ENCODE results near the gene ZNF76.

ZNF76 gene

GRCh38 chr6:35247642-35248231, 11.8 kb upstream of the ZNF76 start:
- no peak overlapping the region for H3K9ac ChIP-seq (ENCODE audit: low read length in 5 of 5)
- no peaks in the 10 kb centered on the region for H3K9me3 ChIP-seq (ENCODE audit: control insufficient read depth in 5 of 5, low read length in 5 of 5)
- peaks cover 1 to 15% (median 12%) of the 10 kb centered on the region in 5 donors for H3K4me1 ChIP-seq (ENCODE audit: control insufficient read depth in 5 of 5, insufficient read depth in 5 of 5, low read length in 5 of 5)
- H3K27me3 ChIP-seq (ENCODE audit: control insufficient read depth in 5 of 5, insufficient read depth in 4 of 5, low read length in 5 of 5) = no peaks in the 10 kb centered on the region
- H3K4me3 ChIP-seq (ENCODE audit: low read depth in 1 of 5, low read length in 5 of 5) = no peak overlapping the region
- H3K27ac ChIP-seq (ENCODE audit: low read depth, low read length) = no peak overlapping the region
- H3K36me3 ChIP-seq (ENCODE audit: control insufficient read depth in 5 of 5, insufficient read depth in 5 of 5, low read length in 5 of 5) = peaks cover 0 to 26% (median 12%) of the 10 kb centered on the region in 5 donors

- no peak overlapping the region for H3K9ac ChIP-seq (ENCODE audit: low read length in 5 of 5)
- H3K36me3 ChIP-seq (ENCODE audit: control insufficient read depth in 5 of 5, insufficient read depth in 5 of 5, low read length in 5 of 5) = peaks cover 0 to 22% (median 12%) of the 10 kb centered on the region in 5 donors
- no peak overlapping the region for H3K27ac ChIP-seq (ENCODE audit: low read depth, low read length)
Observed at GRCh38 chr6:35248300-35248699, 11.2 kb upstream of the ZNF76 start.

GRCh38 chr6:35248965-35249364, 10.6 kb upstream of the ZNF76 start:
- Histone ChIP-seq H3K9ac (ENCODE audit: low read length in 5 of 5) (no peak overlapping the region), H3K36me3 (ENCODE audit: control insufficient read depth in 5 of 5, insufficient read depth in 5 of 5, low read length in 5 of 5) (peaks cover 0 to 16% (median 12%) of the 10 kb centered on the region in 5 donors), H3K4me3 (ENCODE audit: low read depth in 1 of 5, low read length in 5 of 5) (no peak overlapping the region), H3K4me1 (ENCODE audit: control insufficient read depth in 5 of 5, insufficient read depth in 5 of 5, low read length in 5 of 5) (peaks cover 1 to 15% (median 12%) of the 10 kb centered on the region in 5 donors), H3K27ac (ENCODE audit: low read depth, low read length) (no peak overlapping the region), H3K27me3 (ENCODE audit: control insufficient read depth in 5 of 5, insufficient read depth in 4 of 5, low read length in 5 of 5) (no peaks in the 10 kb centered on the region), H3K9me3 (ENCODE audit: control insufficient read depth in 5 of 5, low read length in 5 of 5) (no peaks in the 10 kb centered on the region)

More at GRCh38 chr6:35248300-35248699, 11.2 kb upstream of the ZNF76 start:
- H3K27me3 ChIP-seq (ENCODE audit: control insufficient read depth in 5 of 5, insufficient read depth in 4 of 5, low read length in 5 of 5) = no peaks in the 10 kb centered on the region
- H3K9me3 ChIP-seq (ENCODE audit: control insufficient read depth in 5 of 5, low read length in 5 of 5) = no peaks in the 10 kb centered on the region
- H3K4me1 ChIP-seq (ENCODE audit: control insufficient read depth in 5 of 5, insufficient read depth in 5 of 5, low read length in 5 of 5) = peaks cover 1 to 15% (median 12%) of the 10 kb centered on the region in 5 donors
- H3K4me3 ChIP-seq (ENCODE audit: low read depth in 1 of 5, low read length in 5 of 5) = no peak overlapping the region

GRCh38 chr6:35251949-35252348, 7.6 kb upstream of the ZNF76 start:
- Histone ChIP-seq H3K4me1 (ENCODE audit: control insufficient read depth in 5 of 5, insufficient read depth in 5 of 5, low read length in 5 of 5) (peaks cover 1 to 15% (median 12%) of the 10 kb centered on the region in 5 donors), H3K27me3 (ENCODE audit: control insufficient read depth in 5 of 5, insufficient read depth in 4 of 5, low read length in 5 of 5) (no peaks in the 10 kb centered on the region), H3K27ac (ENCODE audit: low read depth, low read length) (no peak overlapping the region), H3K4me3 (ENCODE audit: low read depth in 1 of 5, low read length in 5 of 5) (no peak overlapping the region), H3K9me3 (ENCODE audit: control insufficient read depth in 5 of 5, low read length in 5 of 5) (no peaks in the 10 kb centered on the region), H3K9ac (ENCODE audit: low read length in 5 of 5) (no peak overlapping the region), H3K36me3 (ENCODE audit: control insufficient read depth in 5 of 5, insufficient read depth in 5 of 5, low read length in 5 of 5) (no peaks in the 10 kb centered on the region)

- Histone ChIP-seq H3K27ac (ENCODE audit: low read depth, low read length) (no peak overlapping the region), H3K4me1 (ENCODE audit: control insufficient read depth in 5 of 5, insufficient read depth in 5 of 5, low read length in 5 of 5) (peaks cover 2 to 16% (median 15%) of the 10 kb centered on the region in 5 donors), H3K4me3 (ENCODE audit: low read depth in 1 of 5, low read length in 5 of 5) (no peak overlapping the region), H3K27me3 (ENCODE audit: control insufficient read depth in 5 of 5, insufficient read depth in 4 of 5, low read length in 5 of 5) (no peaks in the 10 kb centered on the region), H3K36me3 (ENCODE audit: control insufficient read depth in 5 of 5, insufficient read depth in 5 of 5, low read length in 5 of 5) (no peaks in the 10 kb centered on the region), H3K9ac (ENCODE audit: low read length in 5 of 5) (no peak overlapping the region), H3K9me3 (ENCODE audit: control insufficient read depth in 5 of 5, low read length in 5 of 5) (no peaks in the 10 kb centered on the region)
Observed at GRCh38 chr6:35253249-35253648, 6.3 kb upstream of the ZNF76 start.

GRCh38 chr6:35258336-35258735, 1.2 kb upstream of the ZNF76 start:
- H3K27me3 ChIP-seq (ENCODE audit: control insufficient read depth in 5 of 5, insufficient read depth in 4 of 5, low read length in 5 of 5) = no peaks in the 10 kb centered on the region
- peak overlapping the region; percentile 56 to 97 (median 94) for H3K9ac ChIP-seq (ENCODE audit: low read length in 5 of 5)
- no peaks in the 10 kb centered on the region for H3K9me3 ChIP-seq (ENCODE audit: control insufficient read depth in 5 of 5, low read length in 5 of 5)
- H3K36me3 ChIP-seq (ENCODE audit: control insufficient read depth in 5 of 5, insufficient read depth in 5 of 5, low read length in 5 of 5) = no peaks in the 10 kb centered on the region
- H3K4me3 ChIP-seq (ENCODE audit: low read depth in 1 of 5, low read length in 5 of 5) = peak overlapping the region; percentile 88 to 98 (median 92)
- H3K4me1 ChIP-seq (ENCODE audit: control insufficient read depth in 5 of 5, insufficient read depth in 5 of 5, low read length in 5 of 5) = peaks cover 7 to 23% (median 22%) of the 10 kb centered on the region in 5 donors
- H3K27ac ChIP-seq (ENCODE audit: low read depth, low read length) = peak overlapping the region; percentile 96

- Histone ChIP-seq H3K4me3 (ENCODE audit: low read depth in 1 of 5, low read length in 5 of 5) (peak overlapping the region; percentile 88 to 98 (median 92)), H3K27me3 (ENCODE audit: control insufficient read depth in 5 of 5, insufficient read depth in 4 of 5, low read length in 5 of 5) (no peaks in the 10 kb centered on the region), H3K4me1 (ENCODE audit: control insufficient read depth in 5 of 5, insufficient read depth in 5 of 5, low read length in 5 of 5) (peaks cover 7 to 23% (median 22%) of the 10 kb centered on the region in 5 donors), H3K9ac (ENCODE audit: low read length in 5 of 5) (peak overlapping the region; percentile 56 to 97 (median 94)), H3K27ac (ENCODE audit: low read depth, low read length) (peak overlapping the region; percentile 96), H3K9me3 (ENCODE audit: control insufficient read depth in 5 of 5, low read length in 5 of 5) (no peaks in the 10 kb centered on the region), H3K36me3 (ENCODE audit: control insufficient read depth in 5 of 5, insufficient read depth in 5 of 5, low read length in 5 of 5) (no peaks in the 10 kb centered on the region)
Observed at GRCh38 chr6:35258858-35259193, 709 bp upstream of the ZNF76 start.

GRCh38 chr6:35259948-35260590, 534 bp downstream of the ZNF76 start:
- Histone ChIP-seq H3K9ac (ENCODE audit: low read length in 5 of 5) (peak overlapping the region; percentile 84 to 97 (median 94)), H3K4me1 (ENCODE audit: control insufficient read depth in 5 of 5, insufficient read depth in 5 of 5, low read length in 5 of 5) (peaks cover 7 to 23% (median 22%) of the 10 kb centered on the region in 5 donors), H3K36me3 (ENCODE audit: control insufficient read depth in 5 of 5, insufficient read depth in 5 of 5, low read length in 5 of 5) (no peaks in the 10 kb centered on the region), H3K27ac (ENCODE audit: low read depth, low read length) (peak overlapping the region; percentile 96), H3K9me3 (ENCODE audit: control insufficient read depth in 5 of 5, low read length in 5 of 5) (no peaks in the 10 kb centered on the region), H3K4me3 (ENCODE audit: low read depth in 1 of 5, low read length in 5 of 5) (peak overlapping the region; percentile 85 to 98 (median 92)), H3K27me3 (ENCODE audit: control insufficient read depth in 5 of 5, insufficient read depth in 4 of 5, low read length in 5 of 5) (no peaks in the 10 kb centered on the region)

GRCh38 chr6:35260591-35261570, 1.3 kb downstream of the ZNF76 start:
- peak overlapping the region; percentile 96 for H3K27ac ChIP-seq (ENCODE audit: low read depth, low read length)
- peak overlapping the region; percentile 85 to 98 (median 92) for H3K4me3 ChIP-seq (ENCODE audit: low read depth in 1 of 5, low read length in 5 of 5)
- H3K4me1 ChIP-seq (ENCODE audit: control insufficient read depth in 5 of 5, insufficient read depth in 5 of 5, low read length in 5 of 5) = peaks cover 7 to 23% (median 22%) of the 10 kb centered on the region in 5 donors
- no peaks in the 10 kb centered on the region for H3K27me3 ChIP-seq (ENCODE audit: control insufficient read depth in 5 of 5, insufficient read depth in 4 of 5, low read length in 5 of 5)
- H3K9me3 ChIP-seq (ENCODE audit: control insufficient read depth in 5 of 5, low read length in 5 of 5) = no peaks in the 10 kb centered on the region
- no peaks in the 10 kb centered on the region for H3K36me3 ChIP-seq (ENCODE audit: control insufficient read depth in 5 of 5, insufficient read depth in 5 of 5, low read length in 5 of 5)
- H3K9ac ChIP-seq (ENCODE audit: low read length in 5 of 5) = peak overlapping the region; percentile 84 to 97 (median 94)

All from subcutaneous abdominal adipose tissue (tissue), 5 donors.